Ishikawa (cell line): ENCODE results near the gene PBXIP1.
A peak's percentile ranks its signal among the peaks of the same experiment; 100 is the strongest.

Experiments used
- CEBPB ChIP-seq: IDR thresholded peaks from 2 replicates; pipeline ENCODE4 v1.6.1; 2012
- CREB1 ChIP-seq: IDR thresholded peaks from 2 replicates; pipeline ENCODE4 v1.6.1; 2012; ENCODE audit warnings: low read depth
- EGR1 ChIP-seq: IDR thresholded peaks from 2 replicates; pipeline ENCODE4 v1.6.1; 2012
- EP300 ChIP-seq: IDR thresholded peaks from 2 replicates; pipeline ENCODE4 v1.6.1; 2012; ENCODE audit warnings: borderline replicate concordance
- NFIC ChIP-seq: IDR thresholded peaks from 2 replicates; pipeline ENCODE4 v1.6.1; 2012
- RAD21 ChIP-seq: IDR thresholded peaks from 2 replicates; pipeline ENCODE4 v1.6.1; 2012; ENCODE audit warnings: low read depth
- TAF1 ChIP-seq: IDR thresholded peaks from 2 replicates; pipeline ENCODE4 v1.6.1; 2012; ENCODE audit warnings: low read depth, mild to moderate bottlenecking
- TEAD4 ChIP-seq: IDR thresholded peaks from 2 replicates; pipeline ENCODE4 v1.6.1; 2012
- YY1 ChIP-seq: IDR thresholded peaks from 2 replicates; pipeline ENCODE4 v1.6.1; 2012; ENCODE audit warnings: low read depth
- ZBTB7A ChIP-seq: IDR thresholded peaks from 2 replicates; pipeline ENCODE4 v1.6.1; 2012; ENCODE audit warnings: low read depth
- TF ChIP-seq, protein P1 (sequence below): IDR thresholded peaks from 2 replicates; pipeline ENCODE4 v1.6.1; 2012; ENCODE audit warnings: low read depth, mild to moderate bottlenecking
- TF ChIP-seq, protein P2 (sequence below): IDR thresholded peaks from 2 replicates; pipeline ENCODE4 v1.6.1; 2012
- TF ChIP-seq, protein P3 (sequence below): IDR thresholded peaks from 2 replicates; pipeline ENCODE4 v1.6.1; 2012

DNA sequence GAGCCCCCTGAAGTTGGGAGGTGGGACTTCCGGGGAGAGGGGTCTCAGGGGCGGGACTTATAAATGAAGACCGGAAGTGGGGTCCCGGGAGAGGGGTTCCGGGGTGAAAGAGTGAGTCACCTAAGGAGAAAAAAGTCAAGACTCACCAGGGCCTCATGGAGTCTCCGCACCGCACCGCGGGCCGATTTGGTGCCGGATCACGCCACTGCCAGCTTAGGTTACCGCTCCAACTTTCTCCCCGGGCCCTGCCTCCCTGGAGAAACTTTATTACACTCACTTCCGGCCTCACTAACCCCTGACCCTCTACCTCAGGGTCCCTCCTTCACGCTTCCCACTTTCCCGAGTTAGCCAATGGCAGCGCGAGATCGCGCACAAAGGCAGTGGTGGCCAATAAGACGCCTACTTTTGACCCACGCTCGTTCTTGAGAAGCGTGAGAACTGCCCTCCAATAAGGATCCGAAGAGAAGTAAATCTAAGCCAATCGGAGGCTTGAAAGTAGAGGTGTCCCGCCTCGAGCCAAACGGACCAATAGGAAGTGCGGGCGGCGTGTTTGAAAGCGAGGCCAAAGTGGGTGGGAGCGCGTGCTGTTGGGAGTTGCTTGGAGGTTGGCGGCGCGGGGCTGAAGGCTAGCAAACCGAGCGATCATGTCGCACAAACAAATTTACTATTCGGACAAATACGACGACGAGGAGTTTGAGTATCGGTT is 18.4 kb upstream of the PBXIP1 start, which contains the start of gene CKS1B:
- TF ChIP-seq EP300 (no peak), CEBPB (no peak), CREB1 (peak; percentile 54; the same call in 1 of the 2 replicates), TAF1 (peak; percentile 72), YY1 (no peak), RAD21 (no peak), EGR1 (no peak), TEAD4 (no peak), ZBTB7A (peak; percentile 99), NFIC (peak; percentile 35; the same call in 1 of the 2 replicates)
- TF ChIP-seq, protein P1, sequence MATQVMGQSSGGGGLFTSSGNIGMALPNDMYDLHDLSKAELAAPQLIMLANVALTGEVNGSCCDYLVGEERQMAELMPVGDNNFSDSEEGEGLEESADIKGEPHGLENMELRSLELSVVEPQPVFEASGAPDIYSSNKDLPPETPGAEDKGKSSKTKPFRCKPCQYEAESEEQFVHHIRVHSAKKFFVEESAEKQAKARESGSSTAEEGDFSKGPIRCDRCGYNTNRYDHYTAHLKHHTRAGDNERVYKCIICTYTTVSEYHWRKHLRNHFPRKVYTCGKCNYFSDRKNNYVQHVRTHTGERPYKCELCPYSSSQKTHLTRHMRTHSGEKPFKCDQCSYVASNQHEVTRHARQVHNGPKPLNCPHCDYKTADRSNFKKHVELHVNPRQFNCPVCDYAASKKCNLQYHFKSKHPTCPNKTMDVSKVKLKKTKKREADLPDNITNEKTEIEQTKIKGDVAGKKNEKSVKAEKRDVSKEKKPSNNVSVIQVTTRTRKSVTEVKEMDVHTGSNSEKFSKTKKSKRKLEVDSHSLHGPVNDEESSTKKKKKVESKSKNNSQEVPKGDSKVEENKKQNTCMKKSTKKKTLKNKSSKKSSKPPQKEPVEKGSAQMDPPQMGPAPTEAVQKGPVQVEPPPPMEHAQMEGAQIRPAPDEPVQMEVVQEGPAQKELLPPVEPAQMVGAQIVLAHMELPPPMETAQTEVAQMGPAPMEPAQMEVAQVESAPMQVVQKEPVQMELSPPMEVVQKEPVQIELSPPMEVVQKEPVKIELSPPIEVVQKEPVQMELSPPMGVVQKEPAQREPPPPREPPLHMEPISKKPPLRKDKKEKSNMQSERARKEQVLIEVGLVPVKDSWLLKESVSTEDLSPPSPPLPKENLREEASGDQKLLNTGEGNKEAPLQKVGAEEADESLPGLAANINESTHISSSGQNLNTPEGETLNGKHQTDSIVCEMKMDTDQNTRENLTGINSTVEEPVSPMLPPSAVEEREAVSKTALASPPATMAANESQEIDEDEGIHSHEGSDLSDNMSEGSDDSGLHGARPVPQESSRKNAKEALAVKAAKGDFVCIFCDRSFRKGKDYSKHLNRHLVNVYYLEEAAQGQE, result no peak
- TF ChIP-seq, protein P2, sequence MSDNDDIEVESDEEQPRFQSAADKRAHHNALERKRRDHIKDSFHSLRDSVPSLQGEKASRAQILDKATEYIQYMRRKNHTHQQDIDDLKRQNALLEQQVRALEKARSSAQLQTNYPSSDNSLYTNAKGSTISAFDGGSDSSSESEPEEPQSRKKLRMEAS, result peak; percentile 97
- TF ChIP-seq, protein P3, sequence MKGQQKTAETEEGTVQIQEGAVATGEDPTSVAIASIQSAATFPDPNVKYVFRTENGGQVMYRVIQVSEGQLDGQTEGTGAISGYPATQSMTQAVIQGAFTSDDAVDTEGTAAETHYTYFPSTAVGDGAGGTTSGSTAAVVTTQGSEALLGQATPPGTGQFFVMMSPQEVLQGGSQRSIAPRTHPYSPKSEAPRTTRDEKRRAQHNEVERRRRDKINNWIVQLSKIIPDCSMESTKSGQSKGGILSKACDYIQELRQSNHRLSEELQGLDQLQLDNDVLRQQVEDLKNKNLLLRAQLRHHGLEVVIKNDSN, result no peak
